CD4-positive, alpha-beta T cell treated with Interleukin-6 at 100 ng/mL for 8 hours (primary cell): ENCODE results near the gene LEAP2.
A peak's percentile ranks its signal among the peaks of the same experiment; 100 is the strongest.

Source experiments
- DNase-seq: peaks from one replicate; pipeline ENCODE4 v3.0.0-alpha.2; 2020; ENCODE audit warnings: mixed read lengths, low spot score

LEAP2 gene, protein sequence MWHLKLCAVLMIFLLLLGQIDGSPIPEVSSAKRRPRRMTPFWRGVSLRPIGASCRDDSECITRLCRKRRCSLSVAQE

DNA sequence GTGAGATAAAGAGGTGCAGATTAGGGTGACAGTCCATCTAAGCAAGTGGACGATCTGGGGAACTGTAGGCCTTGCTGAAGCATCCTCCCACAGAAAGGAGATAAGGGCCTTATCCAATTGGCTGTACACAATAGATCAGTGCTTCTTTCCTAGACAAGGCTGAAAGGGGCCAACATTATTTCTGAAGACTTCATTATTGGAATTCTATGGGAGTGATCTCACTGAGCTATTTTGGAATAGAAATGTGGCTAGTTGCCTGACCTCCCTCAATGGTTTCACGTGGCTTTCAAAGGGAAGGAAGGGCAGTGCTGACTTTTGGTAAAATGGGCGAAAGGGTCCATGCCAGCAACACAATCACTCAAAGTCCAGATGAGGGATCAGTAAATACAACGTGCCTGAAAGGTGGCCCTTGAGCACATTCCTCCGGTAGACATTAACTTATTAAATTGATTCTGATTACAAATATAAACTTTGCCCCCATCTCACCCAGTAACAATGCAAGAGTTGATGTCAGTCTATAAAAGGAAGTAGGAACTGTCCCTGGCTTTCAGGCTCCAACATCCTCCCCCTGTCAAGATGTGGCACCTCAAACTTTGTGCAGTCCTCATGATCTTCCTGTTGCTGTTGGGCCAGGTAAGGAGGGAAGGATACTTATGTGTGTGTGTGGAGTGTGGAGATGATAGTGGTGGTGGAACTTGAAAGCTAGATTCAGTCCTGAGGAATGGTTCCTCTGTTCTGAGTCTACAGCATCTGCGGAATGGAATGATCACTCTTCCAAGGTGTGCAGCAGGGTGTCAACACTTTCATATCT, at the start of gene LEAP2:
Gene LEAP2, plus strand, starts transcription at position 550 of the 811 bp plus-strand sequence. Its CDS starts 27 bp downstream, at position 577.
- no peak for DNase-seq

DNA sequence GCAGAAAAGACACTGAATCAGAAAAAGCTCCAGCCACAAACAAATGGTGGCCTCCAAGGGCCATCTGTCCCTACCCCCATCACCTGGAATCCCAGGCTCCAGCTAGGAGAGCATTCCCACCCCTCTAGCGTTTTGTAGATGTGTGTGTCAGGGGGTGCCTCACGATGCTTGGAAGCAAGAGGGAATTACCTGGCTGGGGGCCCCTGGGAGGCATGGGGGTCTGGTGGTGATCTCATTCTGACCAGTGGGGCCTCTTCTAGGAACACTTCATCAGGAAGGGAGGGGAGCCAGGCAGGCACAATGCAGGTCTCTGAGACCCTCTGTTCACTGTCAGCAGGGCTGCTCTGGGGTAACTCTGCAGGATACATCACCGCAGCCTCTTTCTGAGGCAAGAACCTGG, 49.0 kb upstream of the LEAP2 start:
- DNase-seq: no peak

DNA sequence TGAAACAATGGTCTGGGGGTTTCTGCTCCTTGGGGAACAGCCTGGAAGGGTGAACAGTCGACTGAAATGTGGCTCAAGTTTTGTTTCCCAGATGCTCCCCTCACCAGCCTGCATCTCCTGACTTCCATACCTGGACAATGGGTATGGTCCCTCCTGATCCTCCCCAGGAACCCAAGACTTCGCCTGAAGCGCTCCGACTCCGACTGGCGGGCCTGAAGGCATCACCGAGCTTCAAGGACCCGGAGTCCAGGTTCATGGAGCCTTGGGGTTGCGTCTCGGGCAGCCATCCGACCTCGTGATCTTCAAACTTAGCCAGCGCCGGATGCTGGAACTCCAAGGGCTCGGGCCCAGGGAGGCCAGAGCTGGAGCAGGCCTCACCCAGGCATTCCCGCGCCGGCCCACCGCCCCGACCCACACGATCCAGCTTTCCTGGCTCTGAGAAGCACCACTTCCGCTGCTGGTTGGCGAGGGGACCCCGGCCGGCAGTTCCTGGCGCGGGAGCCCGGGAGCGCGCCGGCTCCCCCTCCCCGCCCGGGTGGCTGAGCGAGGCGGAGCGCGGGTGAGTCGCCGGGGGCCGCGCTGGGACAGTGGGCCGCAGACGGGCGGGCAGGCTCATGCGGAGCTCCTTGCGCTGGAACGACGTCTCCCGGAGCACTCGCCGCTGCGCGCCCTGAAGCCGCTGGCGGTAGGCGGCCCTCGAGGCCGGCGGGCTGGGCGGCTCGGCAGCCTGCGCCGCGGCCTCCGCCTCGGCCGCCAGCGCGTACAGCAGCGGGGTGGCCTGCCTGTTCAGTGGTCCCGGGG, 48.2 kb upstream of the LEAP2 start:
- DNase-seq: no peak

DNA sequence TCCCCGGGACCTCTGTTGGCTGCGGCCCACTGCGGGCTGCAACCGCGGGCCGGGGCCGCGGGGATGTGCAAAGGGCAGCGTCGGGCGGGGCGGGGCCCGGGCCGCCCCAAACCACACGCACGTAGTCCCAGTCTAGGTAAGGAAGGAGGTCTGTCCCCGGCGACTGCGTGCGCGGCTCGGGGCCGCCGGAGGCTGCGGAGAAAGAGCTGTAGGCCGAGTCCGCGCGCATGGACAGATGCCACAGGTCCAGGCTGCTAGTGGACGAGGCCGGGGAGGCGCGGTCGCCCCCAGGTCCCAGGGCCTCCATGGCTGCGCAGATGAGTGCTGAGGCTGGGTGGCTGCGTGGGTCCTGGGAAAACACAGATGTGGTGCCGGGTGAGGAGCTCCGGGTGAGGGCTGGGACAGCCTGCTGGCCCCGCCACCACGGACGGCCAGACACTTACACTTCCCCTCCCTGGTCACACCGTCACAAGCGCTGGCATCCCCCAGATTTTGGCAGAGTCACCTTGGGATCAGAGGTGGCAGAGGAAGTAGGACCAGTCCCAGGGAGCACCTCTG, 47.6 kb upstream of the LEAP2 start:
- no peak for DNase-seq

DNA sequence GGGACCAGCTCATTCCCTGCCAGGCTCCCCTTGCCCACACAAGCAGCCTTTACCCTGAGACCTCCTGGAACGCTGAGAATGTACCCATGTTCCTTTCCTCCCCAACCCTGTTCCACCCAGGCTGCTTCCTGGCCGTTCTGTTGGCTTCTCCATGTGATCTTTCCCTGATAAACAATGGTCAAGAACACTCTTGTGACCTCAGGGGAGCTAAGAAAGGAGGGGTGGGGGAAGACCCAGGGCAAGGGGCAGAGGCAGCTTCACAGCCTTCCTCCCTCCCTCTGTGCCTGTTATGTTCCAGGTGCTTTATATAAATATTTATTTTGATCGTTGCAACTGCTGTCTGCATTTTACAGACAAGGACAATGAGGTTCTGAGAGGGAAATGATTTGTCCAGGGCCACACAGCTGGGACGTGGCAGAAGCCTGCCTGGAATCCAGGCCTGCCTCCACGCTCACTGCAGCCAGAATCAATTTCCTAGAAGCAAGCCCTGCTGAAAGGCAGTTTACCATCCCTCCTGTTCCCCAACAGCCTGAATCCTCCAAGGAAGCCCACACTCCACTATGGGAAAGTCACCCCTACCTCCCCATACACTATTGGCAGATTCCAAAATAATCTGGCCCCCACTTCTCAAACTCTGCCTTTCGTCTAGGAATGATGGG, 46.9 kb upstream of the LEAP2 start:
- no peak for DNase-seq

DNA sequence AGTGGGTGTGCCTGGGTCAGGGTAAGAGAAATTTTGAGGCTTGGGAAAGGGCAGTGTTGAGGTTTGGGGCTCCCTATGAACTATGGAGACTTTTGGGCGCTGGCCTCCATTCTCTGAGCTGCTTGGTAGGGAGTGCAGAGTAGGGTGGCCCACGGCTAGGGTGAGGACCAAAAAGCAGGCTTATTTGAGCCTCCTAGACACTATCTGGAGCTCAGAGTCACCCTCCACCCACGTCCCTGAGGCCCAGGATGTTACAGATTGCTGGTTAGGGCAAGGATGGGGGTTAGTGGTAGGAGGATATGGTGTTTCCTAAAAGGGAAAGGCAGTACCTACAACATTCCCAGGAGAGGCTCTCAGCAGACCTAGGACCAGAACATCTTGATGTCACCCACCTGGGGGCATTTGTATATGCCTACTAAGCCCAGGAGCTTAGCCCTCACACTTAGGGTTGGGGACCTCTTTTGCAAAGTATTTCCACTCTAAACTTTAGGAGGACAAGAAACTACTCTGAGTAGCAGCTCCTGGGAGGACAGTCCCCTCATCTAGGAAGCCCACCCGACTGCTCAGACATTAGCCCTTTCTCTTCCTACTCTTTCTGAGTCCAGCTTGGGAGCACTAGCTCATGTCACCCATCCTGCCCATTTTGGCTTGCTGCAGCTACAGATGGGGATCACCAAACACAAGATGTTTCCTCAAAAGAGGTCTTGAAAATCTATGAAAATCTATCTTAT, 45.4 kb upstream of the LEAP2 start:
- DNase-seq: no peak

DNA sequence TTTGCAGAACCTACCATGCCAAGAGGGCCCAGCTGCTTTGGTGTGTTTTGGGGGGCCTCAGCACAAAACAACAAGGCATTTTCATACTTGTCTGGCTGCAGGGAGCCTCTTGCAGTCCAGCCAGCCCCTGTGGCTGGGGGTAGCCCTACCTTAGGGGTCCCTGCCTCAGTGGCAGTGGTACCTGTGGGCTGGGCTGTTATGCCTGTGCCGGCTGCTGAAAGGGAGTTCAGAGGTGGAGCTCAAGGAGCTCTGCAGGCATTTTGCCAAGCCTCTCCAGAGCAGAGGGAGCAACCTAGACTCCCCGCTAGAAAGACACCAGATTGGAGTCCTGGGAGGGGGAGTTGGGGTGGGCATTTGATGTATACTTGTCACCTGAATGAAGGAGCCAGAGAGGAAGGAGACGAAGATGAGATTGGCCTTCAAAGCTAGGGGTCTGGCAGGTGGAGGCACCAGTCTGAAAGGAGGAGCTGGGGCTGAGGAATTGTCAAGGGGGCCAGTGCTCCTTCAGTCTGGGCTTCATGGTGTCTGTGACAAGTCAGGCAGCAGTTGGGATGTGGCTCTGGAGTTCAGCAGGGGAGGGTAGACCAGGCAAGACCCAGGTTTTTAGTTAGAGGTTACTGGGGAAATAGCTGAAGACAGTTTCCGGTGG, 44.5 kb upstream of the LEAP2 start:
- DNase-seq: no peak

DNA sequence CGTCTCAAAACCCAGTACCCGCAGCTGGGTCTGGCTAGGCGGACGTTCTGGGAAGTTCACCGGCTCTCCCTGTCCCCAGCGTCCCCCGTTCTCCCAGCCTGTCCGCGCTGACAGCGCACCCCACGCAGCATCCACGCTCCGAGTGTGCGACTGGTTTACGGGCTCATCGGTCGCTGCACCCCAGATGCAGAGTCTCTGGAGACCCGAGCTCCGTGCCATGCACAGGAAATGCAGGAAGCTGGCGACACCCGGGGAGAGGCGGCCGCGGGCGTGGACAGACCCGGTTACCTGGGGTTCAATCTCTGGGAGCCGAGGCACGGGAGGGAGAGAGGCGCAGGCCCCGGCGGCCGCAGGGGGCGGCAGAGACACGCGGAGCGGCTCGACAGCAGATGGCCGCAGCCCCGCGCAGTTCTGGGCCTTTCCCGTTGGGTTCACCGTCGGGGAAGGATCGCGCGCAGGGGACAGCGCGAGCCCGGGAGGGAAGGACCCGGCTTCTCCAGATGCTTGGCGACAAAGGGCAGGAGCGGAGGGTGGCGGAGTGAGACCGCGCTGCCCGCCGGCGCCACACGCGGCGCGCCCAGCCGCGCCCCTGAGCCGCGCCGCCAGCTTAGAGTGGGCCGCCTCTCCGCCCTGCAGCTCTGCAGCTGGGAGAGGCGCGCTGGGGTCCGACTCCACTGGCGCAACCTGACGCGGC, 43.6 kb upstream of the LEAP2 start:
- peak; percentile 59 for DNase-seq

DNA sequence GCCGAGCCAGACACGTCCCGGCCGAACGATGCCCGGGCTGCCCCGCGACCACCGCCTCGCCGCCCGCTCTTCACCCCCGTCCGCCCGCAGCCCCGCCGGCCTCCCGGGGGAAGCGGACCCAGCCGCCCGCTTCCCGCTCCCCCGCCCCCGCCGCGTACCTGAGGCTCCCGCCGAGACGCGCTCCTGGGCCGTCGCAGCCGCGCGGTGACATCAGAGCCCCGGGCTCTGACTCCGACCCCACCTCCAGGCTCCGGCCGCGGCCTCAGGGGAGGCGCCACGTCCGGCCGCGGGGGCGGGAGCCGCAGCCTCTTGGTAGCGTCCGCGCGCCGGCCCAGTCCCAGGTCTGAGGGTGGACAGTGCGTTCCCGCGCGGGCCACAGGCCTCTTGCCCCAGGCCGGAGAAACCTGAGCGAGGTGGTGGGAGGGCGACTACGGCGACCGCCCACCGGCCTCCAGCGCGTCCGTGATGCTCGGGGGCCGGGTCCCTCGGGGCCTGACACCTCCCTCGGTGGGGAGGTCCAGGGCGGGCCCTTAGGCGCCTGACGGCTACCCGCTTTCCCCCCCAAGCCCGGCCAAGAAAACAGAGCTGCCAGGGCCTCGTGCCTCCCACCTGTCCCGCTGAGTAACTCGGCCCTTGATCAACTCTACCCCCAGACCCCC, 42.9 kb upstream of the LEAP2 start, which contains the start of gene SHROOM1:
Gene SHROOM1, minus strand, starts transcription at position 212 of the 659 bp plus-strand sequence. CDS start 4,507 bp downstream, outside the sequence.
- DNase-seq: no peak

DNA sequence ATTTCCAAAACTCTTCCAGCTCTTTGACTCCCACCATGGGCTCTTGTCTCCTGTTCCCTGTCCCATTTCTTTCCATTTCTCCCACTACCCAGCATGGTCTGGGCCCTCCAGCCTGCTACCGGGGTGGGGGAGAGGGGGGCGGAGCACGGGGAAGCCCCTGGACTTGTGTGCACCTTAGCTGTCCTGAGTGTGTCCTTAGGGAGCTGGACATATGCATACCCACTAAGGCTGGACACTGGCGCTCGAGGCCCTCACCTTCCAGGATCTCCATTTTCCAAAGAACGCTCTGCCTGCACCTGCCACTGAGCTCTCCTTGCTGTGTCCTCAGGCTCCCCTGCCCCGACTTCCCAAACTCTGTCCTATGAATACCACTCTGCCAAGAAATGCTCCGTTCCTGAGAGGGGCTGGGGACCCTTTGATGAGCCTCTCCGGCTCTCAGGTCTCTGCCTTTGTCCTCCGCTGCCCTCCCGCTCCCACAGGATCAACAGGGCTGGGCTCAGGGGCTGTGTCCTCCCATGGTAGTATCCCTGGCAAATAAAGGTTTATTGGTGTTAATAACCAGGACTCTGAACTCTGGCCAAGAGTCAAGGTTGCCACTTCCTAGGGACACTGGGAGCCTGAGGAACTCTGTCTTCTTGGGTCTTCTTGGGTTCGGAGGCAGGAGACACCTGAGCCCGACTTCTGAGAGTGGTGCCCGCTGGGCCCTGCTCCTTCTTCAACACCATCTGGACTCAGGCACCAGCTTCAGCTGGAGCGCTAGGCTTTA, 42.2 kb upstream of the LEAP2 start:
- no peak for DNase-seq

DNA sequence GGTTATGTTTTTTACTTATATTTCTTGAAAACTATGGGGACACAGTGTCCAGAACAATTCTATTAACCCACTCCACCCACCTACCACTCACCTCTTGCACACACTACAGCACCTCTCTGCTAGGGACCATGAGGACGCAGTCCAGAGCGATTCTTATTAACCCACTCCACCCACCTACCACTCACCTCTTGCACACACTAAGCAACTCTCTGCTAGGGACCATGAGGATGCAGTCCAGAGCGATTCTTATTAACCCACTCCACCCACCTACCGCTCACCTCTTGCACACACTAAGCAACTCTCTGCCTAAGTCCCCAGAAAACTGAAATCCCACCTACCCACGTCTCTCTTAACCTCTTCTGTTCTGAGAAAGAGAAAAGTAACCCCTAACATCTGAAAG, 40.9 kb upstream of the LEAP2 start:
- DNase-seq: no peak

DNA sequence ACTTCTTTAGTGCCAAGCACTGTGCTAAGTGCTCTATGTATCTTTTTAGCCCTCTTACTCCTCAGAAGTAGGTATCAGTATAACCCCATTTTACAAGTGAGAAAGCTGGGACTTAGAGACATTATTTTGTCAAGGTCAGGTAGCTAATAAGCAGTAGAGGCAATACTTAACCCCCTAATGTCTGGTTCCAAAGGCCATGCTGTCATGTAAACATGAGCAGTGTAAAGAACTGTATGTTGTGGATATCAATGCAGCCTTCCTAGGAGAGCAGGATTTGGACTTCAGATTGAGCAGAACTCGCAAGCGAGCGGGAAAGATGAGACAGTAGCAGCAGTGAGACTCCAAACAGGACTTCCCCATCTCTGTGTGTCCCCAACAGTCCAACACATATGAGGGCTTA, 39.4 kb upstream of the LEAP2 start:
- no peak for DNase-seq

DNA sequence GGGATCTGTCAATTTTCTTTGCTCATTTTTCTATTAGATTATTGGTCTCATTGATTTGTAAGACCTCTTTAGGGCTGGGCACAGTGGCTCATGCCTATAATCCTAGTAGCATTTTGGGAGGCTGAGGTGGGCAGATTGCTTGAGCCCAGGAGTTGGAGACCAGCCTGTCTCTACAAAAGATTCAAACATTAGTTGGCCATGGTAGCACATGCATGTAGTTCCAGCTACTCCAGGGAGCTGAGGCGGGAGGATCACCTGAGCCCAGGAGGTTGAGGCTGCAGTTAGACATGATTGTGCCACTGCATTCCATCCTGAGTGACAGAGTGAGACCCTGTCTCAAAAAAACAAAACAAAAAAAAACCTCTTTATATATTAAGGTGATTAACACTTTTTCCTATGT, 36.6 kb upstream of the LEAP2 start:
- DNase-seq: no peak

DNA sequence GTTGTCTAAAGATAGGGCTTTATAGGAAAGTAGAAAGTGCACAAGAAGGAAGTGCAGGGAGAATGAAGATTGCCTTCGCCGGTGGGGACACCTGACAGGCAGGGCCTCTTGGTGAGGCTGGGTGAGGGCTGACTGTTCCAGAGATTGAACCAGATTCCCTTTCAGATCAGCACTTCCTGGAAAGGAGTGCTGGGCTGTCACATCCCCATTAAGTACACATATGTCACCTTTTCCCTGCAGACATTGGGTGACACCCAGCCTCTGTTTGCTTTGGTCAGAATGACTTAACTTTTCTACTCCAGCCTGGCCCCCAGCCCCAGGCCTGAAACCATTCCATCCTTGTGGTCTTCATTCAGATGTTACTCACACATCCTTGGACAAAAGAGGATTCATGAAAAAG, 35.6 kb upstream of the LEAP2 start:
- DNase-seq: no peak

DNA sequence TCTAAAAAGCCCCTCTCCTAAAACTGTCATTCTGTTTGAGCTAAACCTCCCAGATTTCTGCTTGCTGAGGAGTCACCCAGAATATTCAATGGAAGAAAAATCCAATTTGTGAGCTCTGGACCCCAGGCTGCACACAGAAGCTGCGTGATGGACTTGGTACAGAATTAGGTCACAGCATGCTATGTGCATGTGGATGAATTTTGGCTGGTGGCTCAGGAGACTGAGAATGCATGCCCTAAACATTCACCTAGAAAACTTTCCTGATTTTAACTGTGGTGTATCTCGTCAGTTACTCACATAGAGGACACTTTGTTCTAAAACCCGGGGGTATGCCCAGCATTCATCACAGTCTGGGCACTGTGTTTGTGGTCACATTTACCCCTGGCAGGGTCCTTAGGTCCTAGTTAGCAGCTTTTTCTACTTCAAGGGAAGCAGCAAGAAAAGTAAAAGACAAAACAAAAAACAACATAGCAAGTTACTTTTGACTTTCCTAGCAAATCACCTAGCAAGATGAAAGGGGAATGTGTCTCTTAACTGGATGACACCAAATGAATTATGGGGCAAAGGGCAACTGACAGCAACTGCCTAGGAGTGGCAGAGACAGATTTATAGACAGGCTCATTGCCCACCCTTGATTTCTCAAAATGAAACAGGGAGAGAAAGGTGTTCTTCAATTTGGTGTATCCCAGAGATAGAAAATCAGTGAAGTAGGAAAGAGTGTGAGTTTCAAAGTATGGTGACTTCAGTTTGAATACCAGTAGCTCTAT, 34.8 kb upstream of the LEAP2 start:
- DNase-seq: no peak

DNA sequence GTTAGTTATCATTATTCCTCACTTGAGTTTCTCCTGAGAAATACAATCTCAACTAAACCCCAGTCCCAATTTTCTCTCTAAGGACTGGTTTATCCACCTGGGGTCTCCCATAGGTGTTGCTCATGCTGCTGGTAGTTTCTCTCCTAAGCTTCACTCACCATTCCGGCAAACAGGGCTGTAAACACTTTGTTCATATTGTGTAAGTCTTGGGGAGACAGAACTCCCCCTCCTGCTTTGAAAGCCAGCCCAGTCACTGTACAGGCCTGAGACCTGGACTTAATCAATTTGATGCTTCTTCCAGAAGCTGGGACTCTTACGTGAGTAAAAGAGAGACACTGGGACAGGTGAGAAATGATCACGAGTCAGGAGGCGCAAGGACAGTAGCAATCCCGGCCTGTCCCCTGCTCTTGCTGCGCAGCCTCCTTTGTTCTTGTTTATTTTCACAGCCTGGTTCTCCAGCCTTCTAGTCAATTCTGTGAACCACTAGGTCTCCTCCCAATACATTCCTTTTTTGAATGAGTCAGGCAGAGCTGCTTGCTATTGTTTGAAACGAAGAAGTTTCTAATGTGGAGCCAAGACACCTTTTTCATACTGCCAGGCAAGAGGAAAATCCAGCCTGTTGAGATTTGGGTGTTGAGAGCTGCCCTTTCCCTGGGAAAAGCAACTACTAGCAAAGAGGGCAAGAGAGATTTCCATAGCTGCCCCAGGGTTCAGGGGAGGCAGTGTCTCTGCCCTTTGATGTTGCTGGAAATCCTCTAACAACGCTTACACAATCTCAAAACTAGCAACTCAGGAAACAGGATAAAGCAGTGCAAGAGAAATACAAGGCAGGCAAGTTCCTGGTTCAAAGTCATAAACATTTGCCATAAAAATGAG, 33.8 kb upstream of the LEAP2 start:
- no peak for DNase-seq

DNA sequence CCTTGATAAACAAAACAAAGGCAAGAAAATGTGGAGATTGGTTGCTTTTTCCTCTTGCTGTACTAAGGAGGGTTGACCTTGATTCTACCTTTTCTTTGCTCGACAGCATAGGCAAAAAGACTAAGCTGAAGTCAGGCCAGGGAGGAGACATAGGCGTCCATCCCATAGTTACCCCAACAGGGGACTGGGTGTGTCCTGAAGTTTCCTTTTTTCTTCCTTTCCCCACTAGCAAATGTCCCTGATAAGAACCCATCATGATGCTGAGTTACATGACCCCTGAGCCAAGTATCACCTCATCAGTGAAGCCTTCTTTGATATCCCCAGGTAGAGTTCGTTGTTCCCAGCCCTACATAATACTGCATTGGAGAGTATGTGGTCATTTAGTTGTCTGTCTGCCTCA, 33.2 kb upstream of the LEAP2 start:
- DNase-seq: no peak
